Activated B cell treated with CpG ODN at 0.5 μM for 24 hours (primary cell): ENCODE data around the gene AK9. TPM values are rescaled to one million over a fixed set of nuclear protein-coding genes. Genes with fewer than 3 reads are reported as not detected.

Source experiments
- ATAC-seq: fragments of 200-7000 bp; cut with Tn5 transposase; one replicate; pipeline ENCODE4 v1.10.0; 2021; ENCODE audit warnings: low read depth, mild to moderate bottlenecking, moderate library complexity
- CTCF ChIA-PET: fragments of 350-600 bp; sonication (Branson Sonifier 250); formaldehyde crosslinking; loops from one replicate; lab custom pipeline; 2021; ENCODE audit warnings: antibody characterized with exemption; lab: Charles Lee
- POLR2A ChIA-PET: fragments of 350-600 bp; sonication (Branson Sonifier 250); formaldehyde crosslinking; loops from one replicate; lab custom pipeline; 2021; ENCODE audit warnings: antibody characterized with exemption; lab: Charles Lee
- DNase-seq: peaks from one replicate; pipeline ENCODE4 v3.0.0; 2022
- H3K27ac Mint-ChIP-seq: one replicate; pipeline ENCODE4 v1.8.0; 2020; ENCODE audit warnings: mixed read lengths
- H3K27me3 Mint-ChIP-seq: one replicate; pipeline ENCODE4 v1.8.0; 2021; ENCODE audit warnings: mixed read lengths
- H3K36me3 Mint-ChIP-seq: one replicate; pipeline ENCODE4 v1.8.0; 2021; ENCODE audit warnings: low read depth, mixed read lengths
- H3K4me1 Mint-ChIP-seq: one replicate; pipeline ENCODE4 v1.8.0; 2021; ENCODE audit warnings: mixed read lengths
- H3K4me3 Mint-ChIP-seq: one replicate; pipeline ENCODE4 v1.8.0; 2020; ENCODE audit warnings: mild to moderate bottlenecking, mixed read lengths
- H3K9me3 Mint-ChIP-seq: one replicate; pipeline ENCODE4 v1.8.0; 2020; ENCODE audit warnings: mixed read lengths
- intact Hi-C: fragments of 100-400 bp; cut with micrococcal nuclease; formaldehyde crosslinking; loops from one replicate; pipeline ENCODE4 v1.15.1; 2024
- total RNA-seq: library from RNA; stranded (reverse); gene quantifications from 2 replicates; pipeline ENCODE4 v1.2.3, GENCODE V29; 2022
- TF ChIP-seq, protein P1 (sequence below): fragments of 200-600 bp; IDR thresholded peaks from one replicate; pipeline ENCODE4 v1.8.0; 2022; ENCODE audit warnings: antibody characterized with exemption, mild to moderate bottlenecking

AK9 gene
- total RNA-seq, 1 donor from 2014 or later, result 9.1 TPM

DNA sequence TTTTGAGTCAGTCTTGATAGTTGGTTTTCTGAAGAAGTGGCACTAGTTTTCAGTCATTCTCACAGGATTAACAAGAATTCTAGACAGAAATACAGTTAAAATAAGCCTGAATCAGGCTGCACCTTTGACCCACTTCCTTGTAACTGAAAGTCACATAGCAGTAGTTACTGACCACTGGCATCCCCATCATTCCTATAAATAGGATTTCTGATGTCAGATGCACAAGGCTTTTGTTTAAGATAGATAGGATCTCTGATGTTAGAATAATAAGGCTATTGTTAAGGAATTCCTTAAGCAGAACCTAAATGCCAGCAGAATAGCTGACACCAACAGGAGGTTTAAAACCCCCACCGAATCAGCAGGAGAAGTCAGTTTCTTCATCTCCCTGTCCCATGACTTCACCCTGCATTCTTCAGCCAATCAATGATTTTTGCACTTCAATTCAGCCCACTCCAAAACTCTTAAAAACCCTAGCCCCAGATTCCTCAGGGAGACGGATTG is 177.4 kb downstream of the AK9 start:
- DNase-seq, result no peak
- Mint-ChIP-seq H3K9me3 (no peaks in the 10 kb centered on the region), H3K27me3 (no peaks in the 10 kb centered on the region), H3K27ac (no peak overlapping the region), H3K36me3 (no peaks in the 10 kb centered on the region), H3K4me3 (no peak overlapping the region), H3K4me1 (peaks cover 19% of the 10 kb centered on the region)
- ChIA-PET CTCF (no interaction called here), POLR2A (no interaction called here)
- ATAC-seq, result no peak
- intact Hi-C loops, result no loop called here
- TF ChIP-seq, protein P1, sequence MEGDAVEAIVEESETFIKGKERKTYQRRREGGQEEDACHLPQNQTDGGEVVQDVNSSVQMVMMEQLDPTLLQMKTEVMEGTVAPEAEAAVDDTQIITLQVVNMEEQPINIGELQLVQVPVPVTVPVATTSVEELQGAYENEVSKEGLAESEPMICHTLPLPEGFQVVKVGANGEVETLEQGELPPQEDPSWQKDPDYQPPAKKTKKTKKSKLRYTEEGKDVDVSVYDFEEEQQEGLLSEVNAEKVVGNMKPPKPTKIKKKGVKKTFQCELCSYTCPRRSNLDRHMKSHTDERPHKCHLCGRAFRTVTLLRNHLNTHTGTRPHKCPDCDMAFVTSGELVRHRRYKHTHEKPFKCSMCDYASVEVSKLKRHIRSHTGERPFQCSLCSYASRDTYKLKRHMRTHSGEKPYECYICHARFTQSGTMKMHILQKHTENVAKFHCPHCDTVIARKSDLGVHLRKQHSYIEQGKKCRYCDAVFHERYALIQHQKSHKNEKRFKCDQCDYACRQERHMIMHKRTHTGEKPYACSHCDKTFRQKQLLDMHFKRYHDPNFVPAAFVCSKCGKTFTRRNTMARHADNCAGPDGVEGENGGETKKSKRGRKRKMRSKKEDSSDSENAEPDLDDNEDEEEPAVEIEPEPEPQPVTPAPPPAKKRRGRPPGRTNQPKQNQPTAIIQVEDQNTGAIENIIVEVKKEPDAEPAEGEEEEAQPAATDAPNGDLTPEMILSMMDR, result no peak

DNA sequence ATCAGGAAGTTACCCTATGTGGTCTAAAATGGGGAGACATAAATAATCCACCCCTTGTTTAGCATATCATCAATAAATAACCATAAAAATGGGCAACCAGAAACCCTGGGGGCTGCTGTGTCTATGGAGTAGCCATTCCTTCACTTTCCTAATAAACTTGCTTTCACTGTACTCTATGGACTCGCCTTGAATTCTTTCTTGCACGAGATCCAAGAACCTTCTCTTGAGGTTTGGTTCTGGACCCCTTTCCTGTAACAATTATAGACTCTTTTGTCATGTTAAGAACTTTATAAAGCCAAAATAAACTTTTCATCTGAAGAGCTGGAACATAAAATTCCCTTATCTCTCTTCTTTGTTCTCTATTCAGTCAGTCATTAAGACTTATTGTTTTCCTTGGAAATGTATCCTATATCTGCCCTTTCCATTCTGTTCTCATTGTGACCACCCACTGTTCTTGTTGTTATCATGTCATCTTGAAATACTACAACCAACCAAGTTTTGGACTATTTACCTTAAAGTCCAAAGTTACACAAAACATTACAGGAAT is 178.7 kb downstream of the AK9 start:
- H3K4me3 Mint-ChIP-seq, result no peak overlapping the region
- no peak for ATAC-seq
- CTCF ChIA-PET, result no interaction called here
- H3K27ac Mint-ChIP-seq, result no peak overlapping the region
- H3K27me3 Mint-ChIP-seq, result no peaks in the 10 kb centered on the region
- no peaks in the 10 kb centered on the region for H3K36me3 Mint-ChIP-seq
- no peaks in the 10 kb centered on the region for H3K9me3 Mint-ChIP-seq
- intact Hi-C loops, result no loop called here
- peaks cover 19% of the 10 kb centered on the region for H3K4me1 Mint-ChIP-seq
- POLR2A ChIA-PET, result no interaction called here
- DNase-seq, result no peak
- TF ChIP-seq, protein P1, result no peak

DNA sequence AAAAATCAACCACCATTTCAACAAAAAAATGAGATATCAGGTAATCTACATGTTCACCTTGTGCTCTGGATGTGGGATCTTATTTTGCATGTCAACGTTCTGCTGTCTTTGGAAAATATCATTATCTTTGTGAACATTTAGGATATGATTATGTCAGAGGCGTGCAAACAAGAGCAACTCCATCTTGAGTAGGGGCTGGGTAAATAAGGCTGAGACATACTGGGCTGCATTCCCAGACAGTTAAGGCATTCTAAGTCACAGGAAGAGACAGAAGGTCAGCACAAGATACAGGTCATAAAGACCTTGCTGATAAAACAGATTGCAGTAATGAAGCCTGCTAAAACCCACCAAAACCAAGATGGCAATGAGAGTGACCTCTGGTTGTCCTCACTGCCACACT is 179.2 kb downstream of the AK9 start:
- ChIA-PET POLR2A (no interaction called here), CTCF (no interaction called here)
- H3K27me3 Mint-ChIP-seq, result no peaks in the 10 kb centered on the region
- ATAC-seq (no peak), DNase-seq (no peak)
- intact Hi-C loops, result no loop called here
- H3K9me3 Mint-ChIP-seq, result no peaks in the 10 kb centered on the region
- no peak overlapping the region for H3K4me3 Mint-ChIP-seq
- peaks cover 17% of the 10 kb centered on the region for H3K4me1 Mint-ChIP-seq
- TF ChIP-seq, protein P1, result no peak
- H3K36me3 Mint-ChIP-seq, result no peaks in the 10 kb centered on the region
- no peak overlapping the region for H3K27ac Mint-ChIP-seq

DNA sequence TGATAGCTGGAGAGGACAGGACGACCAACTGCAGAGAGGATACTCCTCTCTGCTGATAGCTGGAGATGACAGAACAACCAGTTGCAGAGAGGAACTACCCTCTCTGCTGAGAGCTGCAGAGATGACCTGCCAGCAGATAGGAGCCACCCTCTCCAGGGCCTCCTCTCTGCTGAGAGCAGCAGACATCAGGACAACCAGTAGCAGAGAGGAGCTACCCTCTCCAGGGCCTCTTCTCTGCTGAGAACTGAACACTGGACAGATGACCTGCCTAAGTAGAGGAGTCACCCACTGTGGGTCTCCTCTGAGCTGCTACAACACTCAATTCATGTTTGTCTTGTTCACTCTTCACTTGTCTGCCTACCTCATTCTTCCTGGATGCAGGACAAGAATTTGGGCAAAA is 180.6 kb downstream of the AK9 start:
- no peak for DNase-seq
- TF ChIP-seq, protein P1, result no peak
- intact Hi-C loops, result no loop called here
- Mint-ChIP-seq H3K36me3 (no peaks in the 10 kb centered on the region), H3K27ac (no peak overlapping the region), H3K27me3 (no peaks in the 10 kb centered on the region), H3K9me3 (no peaks in the 10 kb centered on the region), H3K4me1 (peaks cover 3% of the 10 kb centered on the region), H3K4me3 (no peak overlapping the region)
- POLR2A ChIA-PET, result no interaction called here
- CTCF ChIA-PET, result interaction anchor here (1.4 kb wide), 1 partner anchor 15 kb away, joined by 3 read pairs; no protein-coding TSS in a partner anchor
- ATAC-seq, result no peak

DNA sequence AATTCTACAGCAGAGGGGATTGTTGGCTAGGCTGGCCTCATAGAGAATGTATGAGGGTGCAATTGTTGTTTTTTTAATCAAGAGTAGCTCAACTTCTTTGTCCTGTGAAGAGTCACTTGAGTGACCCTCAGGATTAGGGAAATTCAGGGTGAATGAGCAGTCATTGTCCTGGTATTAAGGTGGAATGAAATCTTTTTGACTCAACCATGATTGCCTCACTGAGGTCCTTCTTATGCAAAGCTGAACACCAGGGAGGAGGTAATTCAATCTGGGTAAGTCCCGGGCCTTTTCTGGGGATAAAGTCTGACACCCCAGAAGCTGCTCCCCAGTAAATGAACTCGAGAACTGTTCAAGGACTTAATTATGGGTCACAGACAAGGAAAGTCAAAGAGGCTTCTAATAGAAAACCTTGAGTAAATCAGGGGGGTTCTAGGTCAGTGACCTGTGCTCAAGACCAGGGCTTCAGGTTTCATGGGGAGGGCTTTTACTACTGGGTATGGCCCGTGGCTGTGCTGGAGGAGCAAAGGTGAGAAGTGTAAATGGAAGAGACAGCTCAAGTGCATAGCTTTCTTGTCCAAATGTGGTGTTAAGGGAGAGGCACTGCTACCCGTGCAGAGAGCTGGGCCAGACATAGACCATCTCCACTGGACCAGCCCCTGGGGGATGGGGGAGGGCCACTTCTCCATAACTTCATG is 182.7 kb downstream of the AK9 start:
- Mint-ChIP-seq H3K36me3 (no peaks in the 10 kb centered on the region), H3K4me3 (no peak overlapping the region), H3K9me3 (no peaks in the 10 kb centered on the region), H3K27ac (no peak overlapping the region), H3K27me3 (no peaks in the 10 kb centered on the region), H3K4me1 (no peaks in the 10 kb centered on the region)
- TF ChIP-seq, protein P1, result no peak
- intact Hi-C loops, result no loop called here
- no peak for ATAC-seq
- POLR2A ChIA-PET, result no interaction called here
- CTCF ChIA-PET, result no interaction called here
- no peak for DNase-seq
